Activated T-helper 9 cell treated with anti-CD3 and anti-CD28 coated beads, Interleukin-2, amount 50 U/mL, for 16 hours (primary cell): ENCODE results near the gene BEND5.

Source experiments
- DNase-seq: peaks from one replicate; pipeline ENCODE4 v3.0.0-alpha.2; 2020; ENCODE audit warnings: low read depth

Gene BEND5

GRCh38 chr1:48776393-48777218 is at the start of gene BEND5:
Gene BEND5 (minus strand): TSS chr1:48776891. CDS start chr1:48776831, 60 bp downstream.
- no peak for DNase-seq

- no peak for DNase-seq
Measured at GRCh38 chr1:48823168-48823567, 46.5 kb upstream of the BEND5 start.

GRCh38 chr1:48820491-48820890 is 43.8 kb upstream of the BEND5 start:
- no peak for DNase-seq

- DNase-seq: no peak
Measured at GRCh38 chr1:48817505-48818114, 40.9 kb upstream of the BEND5 start.

GRCh38 chr1:48810740-48811139 is 34.0 kb upstream of the BEND5 start:
- no peak for DNase-seq

GRCh38 chr1:48808496-48808895 is 31.8 kb upstream of the BEND5 start:
- no peak for DNase-seq

GRCh38 chr1:48807554-48808260 is 31.0 kb upstream of the BEND5 start:
- DNase-seq: no peak

- DNase-seq: no peak
Measured at GRCh38 chr1:48803474-48803873, 26.8 kb upstream of the BEND5 start.

- DNase-seq: no peak
Measured at GRCh38 chr1:48794816-48795215, 18.1 kb upstream of the BEND5 start.

GRCh38 chr1:48793863-48794262 is 17.2 kb upstream of the BEND5 start:
- DNase-seq: no peak

GRCh38 chr1:48792961-48793360 is 16.3 kb upstream of the BEND5 start:
- DNase-seq: no peak

GRCh38 chr1:48790397-48790796 is 13.7 kb upstream of the BEND5 start:
- DNase-seq: no peak

- DNase-seq: no peak
Measured at GRCh38 chr1:48789903-48790302, 13.2 kb upstream of the BEND5 start.

GRCh38 chr1:48785869-48786268 is 9.2 kb upstream of the BEND5 start:
- DNase-seq: no peak

GRCh38 chr1:48784301-48784700 is 7.6 kb upstream of the BEND5 start:
- DNase-seq: no peak

- DNase-seq: no peak
Measured at GRCh38 chr1:48777219-48777895, 666 bp upstream of the BEND5 start.

GRCh38 chr1:48775831-48776392 is 779 bp downstream of the BEND5 start:
- no peak for DNase-seq

GRCh38 chr1:48773133-48773532 is 3.6 kb downstream of the BEND5 start:
- DNase-seq: no peak

GRCh38 chr1:48772211-48772610 is 4.5 kb downstream of the BEND5 start:
- DNase-seq: no peak

- DNase-seq: no peak
Measured at GRCh38 chr1:48771561-48771960, 5.1 kb downstream of the BEND5 start.

- DNase-seq: no peak
Measured at GRCh38 chr1:48767975-48768510, 8.6 kb downstream of the BEND5 start.

GRCh38 chr1:48765335-48765734 is 11.4 kb downstream of the BEND5 start:
- DNase-seq: no peak
